WTC11 (cell line): ENCODE measurements around the gene PMS1. TPM values are rescaled to one million over a fixed set of nuclear protein-coding genes. Genes with fewer than 3 reads are reported as not detected.

Experiments used
- ATAC-seq: fragments of 200-7000 bp; cut with Tn5 transposase; 2 replicates; pipeline ENCODE4 v1.10.0; 2021; ENCODE audit warnings: mild to moderate bottlenecking, moderate library complexity
- CTCF ChIA-PET: fragments of 300-600 bp; sonication (Branson Sonifier 250); formaldehyde crosslinking; loops from one replicate; lab custom pipeline; 2021; ENCODE audit warnings: antibody characterized with exemption; lab: Charles Lee
- POLR2A ChIA-PET: fragments of 350-600 bp; sonication (Branson Sonifier 250); formaldehyde crosslinking; loops from one replicate; lab custom pipeline; 2021; ENCODE audit warnings: antibody characterized with exemption; lab: Charles Lee
- DNase-seq: peaks from one replicate; pipeline ENCODE4 v3.0.0; 2021; ENCODE audit warnings: low spot score
- H3K27ac Mint-ChIP-seq: 2 replicates; pipeline ENCODE4 v1.8.0; 2021; ENCODE audit warnings: mixed read lengths
- H3K27me3 Mint-ChIP-seq: 2 replicates; pipeline ENCODE4 v1.8.0; 2021; ENCODE audit warnings: low read depth, mild to moderate bottlenecking, moderate library complexity, mixed read lengths
- H3K36me3 Mint-ChIP-seq: 2 replicates; pipeline ENCODE4 v1.8.0; 2021; ENCODE audit warnings: mixed read lengths
- H3K4me1 Mint-ChIP-seq: 2 replicates; pipeline ENCODE4 v1.8.0; 2022; ENCODE audit warnings: mixed read lengths
- H3K4me3 Mint-ChIP-seq: 2 replicates; pipeline ENCODE4 v1.8.0; 2021; ENCODE audit warnings: mild to moderate bottlenecking, moderate library complexity, mixed read lengths
- H3K9me3 Mint-ChIP-seq: 2 replicates; pipeline ENCODE4 v1.8.0; 2021; ENCODE audit warnings: mixed read lengths
- CBFB ChIP-seq: sonication (generic); formaldehyde crosslinking; IDR thresholded peaks from 2 replicates; pipeline ENCODE4 v1.8.1; 2022; ENCODE audit warnings: mild to moderate bottlenecking, low read depth, missing genetic modification reagents
- ESRRA ChIP-seq: sonication (generic); formaldehyde crosslinking; IDR thresholded peaks from 2 replicates; pipeline ENCODE4 v1.8.1; 2022; ENCODE audit warnings: mild to moderate bottlenecking, missing genetic modification reagents, borderline replicate concordance
- FOXP1 ChIP-seq: sonication (generic); formaldehyde crosslinking; IDR thresholded peaks from 2 replicates; pipeline ENCODE4 v1.8.0; 2022; ENCODE audit warnings: missing genetic modification reagents, mild to moderate bottlenecking, moderate library complexity, borderline replicate concordance
- IRF2 ChIP-seq: sonication (generic); formaldehyde crosslinking; IDR thresholded peaks from 2 replicates; pipeline ENCODE4 v1.8.0; 2022; ENCODE audit warnings: low read depth, missing genetic modification reagents, borderline replicate concordance
- NFATC4 ChIP-seq: fragments of 250-450 bp; sonication (Bioruptor Pico); IDR thresholded peaks from 2 replicates; pipeline ENCODE4 v1.9.0; 2021; ENCODE audit warnings: mild to moderate bottlenecking
- NR2C2 ChIP-seq: sonication (generic); formaldehyde crosslinking; IDR thresholded peaks from 2 replicates; pipeline ENCODE4 v1.8.0; 2022; ENCODE audit warnings: mild to moderate bottlenecking, missing genetic modification reagents
- SOX15 ChIP-seq: fragments of 250-450 bp; sonication (Bioruptor Pico); IDR thresholded peaks from 2 replicates; pipeline ENCODE4 v1.9.0; 2021; ENCODE audit warnings: mild to moderate bottlenecking
- SP1 ChIP-seq: sonication (generic); formaldehyde crosslinking; conservative IDR thresholded peaks from 2 replicates; pipeline ENCODE4 v1.8.1; 2022; ENCODE audit warnings: missing genetic modification reagents
- TEAD1 ChIP-seq: sonication (generic); formaldehyde crosslinking; IDR thresholded peaks from 2 replicates; pipeline ENCODE4 v1.8.0; 2022; ENCODE audit warnings: mild to moderate bottlenecking, missing genetic modification reagents
- ZNF138 ChIP-seq: sonication (generic); formaldehyde crosslinking; conservative IDR thresholded peaks from 2 replicates; pipeline ENCODE4 v1.8.1; 2022; ENCODE audit warnings: mild to moderate bottlenecking, moderate library complexity, missing genetic modification reagents
- ZNF671 ChIP-seq: fragments of 250-450 bp; sonication (Bioruptor Pico); IDR thresholded peaks from 2 replicates; pipeline ENCODE4 v1.8.0; 2021; ENCODE audit warnings: mild to moderate bottlenecking
- total RNA-seq: library from RNA; stranded (reverse); gene quantifications from 3 replicates; pipeline ENCODE4 v1.2.3, GENCODE V29; 2021
- TF ChIP-seq, protein P1 (sequence below): sonication (generic); formaldehyde crosslinking; IDR thresholded peaks from 2 replicates; pipeline ENCODE4 v1.8.0; 2023; ENCODE audit warnings: missing genetic modification reagents
- TF ChIP-seq, protein P2 (sequence below): fragments of 250-450 bp; sonication (Bioruptor Pico); IDR thresholded peaks from 2 replicates; pipeline ENCODE4 v1.9.0; 2021; ENCODE audit warnings: mild to moderate bottlenecking
- TF ChIP-seq, protein P3 (sequence below): sonication (generic); formaldehyde crosslinking; IDR thresholded peaks from 2 replicates; pipeline ENCODE4 v1.8.0; 2022; ENCODE audit warnings: mild to moderate bottlenecking, missing genetic modification reagents
- TF ChIP-seq, protein P4 (sequence below): sonication (generic); formaldehyde crosslinking; IDR thresholded peaks from 2 replicates; pipeline ENCODE4 v1.8.1; 2022; ENCODE audit warnings: mild to moderate bottlenecking, missing genetic modification reagents, moderate library complexity, borderline replicate concordance
- TF ChIP-seq, protein P5 (sequence below): sonication (generic); formaldehyde crosslinking; IDR thresholded peaks from 2 replicates; pipeline ENCODE4 v1.8.0; 2022; ENCODE audit warnings: mild to moderate bottlenecking, missing genetic modification reagents
- TF ChIP-seq, protein P6 (sequence below): fragments of 250-450 bp; sonication (Bioruptor Pico); conservative IDR thresholded peaks from 2 replicates; pipeline ENCODE4 v1.9.0; 2021; ENCODE audit warnings: mild to moderate bottlenecking
- TF ChIP-seq, protein P7 (sequence below): sonication (generic); formaldehyde crosslinking; IDR thresholded peaks from 2 replicates; pipeline ENCODE4 v1.8.1; 2022; ENCODE audit warnings: low read depth, missing genetic modification reagents, borderline replicate concordance
- TF ChIP-seq, protein P8 (sequence below): sonication (generic); formaldehyde crosslinking; IDR thresholded peaks from 2 replicates; pipeline ENCODE4 v1.8.0; 2022; ENCODE audit warnings: mild to moderate bottlenecking, missing genetic modification reagents

The PMS1 gene
- total RNA-seq, 1 experiment from 2014 or later: 49.8 TPM

DNA sequence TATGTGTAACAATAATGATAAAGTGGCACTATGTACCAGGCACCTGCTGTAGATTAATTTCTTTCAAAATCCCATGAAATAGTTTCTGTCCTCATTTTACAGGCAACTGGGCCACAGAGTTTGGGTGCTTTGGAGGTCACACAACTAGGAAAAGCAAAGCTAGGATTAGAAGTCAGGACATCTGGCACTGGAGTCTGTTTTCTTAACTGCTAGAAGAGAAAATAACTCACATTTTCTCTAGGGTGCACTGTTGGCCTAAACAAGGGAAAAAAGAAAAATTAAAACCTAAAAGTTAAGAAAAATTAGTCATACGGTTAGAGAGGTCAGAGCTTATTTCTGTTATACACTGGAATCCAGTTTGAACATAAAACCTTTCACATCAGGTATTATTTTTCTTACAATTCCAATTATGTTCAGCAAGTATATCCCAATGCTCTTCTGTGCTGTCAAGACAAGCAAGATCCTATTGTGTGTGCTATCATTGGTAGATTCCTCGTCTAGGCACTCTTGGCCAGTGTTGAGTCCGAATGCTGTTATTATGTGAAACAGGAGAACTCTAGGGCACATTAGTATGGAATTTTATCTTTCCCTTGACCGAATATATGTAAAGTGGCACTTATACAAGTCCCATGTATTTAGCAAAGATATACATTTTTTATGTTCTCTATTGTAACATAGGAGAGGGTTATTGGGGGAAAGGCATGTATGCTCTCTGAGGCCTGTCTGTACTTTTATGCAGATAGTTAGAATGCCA, 20.2 kb upstream of the PMS1 start:
- no peak overlapping the region for H3K27ac Mint-ChIP-seq
- TF ChIP-seq, protein P1, sequence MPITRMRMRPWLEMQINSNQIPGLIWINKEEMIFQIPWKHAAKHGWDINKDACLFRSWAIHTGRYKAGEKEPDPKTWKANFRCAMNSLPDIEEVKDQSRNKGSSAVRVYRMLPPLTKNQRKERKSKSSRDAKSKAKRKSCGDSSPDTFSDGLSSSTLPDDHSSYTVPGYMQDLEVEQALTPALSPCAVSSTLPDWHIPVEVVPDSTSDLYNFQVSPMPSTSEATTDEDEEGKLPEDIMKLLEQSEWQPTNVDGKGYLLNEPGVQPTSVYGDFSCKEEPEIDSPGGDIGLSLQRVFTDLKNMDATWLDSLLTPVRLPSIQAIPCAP: no peak
- TF ChIP-seq, protein P2, sequence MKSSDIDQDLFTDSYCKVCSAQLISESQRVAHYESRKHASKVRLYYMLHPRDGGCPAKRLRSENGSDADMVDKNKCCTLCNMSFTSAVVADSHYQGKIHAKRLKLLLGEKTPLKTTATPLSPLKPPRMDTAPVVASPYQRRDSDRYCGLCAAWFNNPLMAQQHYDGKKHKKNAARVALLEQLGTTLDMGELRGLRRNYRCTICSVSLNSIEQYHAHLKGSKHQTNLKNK (CRISPR knock-in tag): no peak
- TF ChIP-seq, protein P3, sequence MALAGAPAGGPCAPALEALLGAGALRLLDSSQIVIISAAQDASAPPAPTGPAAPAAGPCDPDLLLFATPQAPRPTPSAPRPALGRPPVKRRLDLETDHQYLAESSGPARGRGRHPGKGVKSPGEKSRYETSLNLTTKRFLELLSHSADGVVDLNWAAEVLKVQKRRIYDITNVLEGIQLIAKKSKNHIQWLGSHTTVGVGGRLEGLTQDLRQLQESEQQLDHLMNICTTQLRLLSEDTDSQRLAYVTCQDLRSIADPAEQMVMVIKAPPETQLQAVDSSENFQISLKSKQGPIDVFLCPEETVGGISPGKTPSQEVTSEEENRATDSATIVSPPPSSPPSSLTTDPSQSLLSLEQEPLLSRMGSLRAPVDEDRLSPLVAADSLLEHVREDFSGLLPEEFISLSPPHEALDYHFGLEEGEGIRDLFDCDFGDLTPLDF (CRISPR knock-in tag): no peak
- TF ChIP-seq IRF2 (CRISPR knock-in tag) (no peak), FOXP1 (no peak), ZNF138 (no peak), ESRRA (CRISPR knock-in tag) (no peak), ZNF671 (CRISPR knock-in tag) (no peak), TEAD1 (CRISPR knock-in tag) (no peak), NFATC4 (CRISPR knock-in tag) (no peak), NR2C2 (CRISPR knock-in tag) (no peak)
- TF ChIP-seq, protein P4, sequence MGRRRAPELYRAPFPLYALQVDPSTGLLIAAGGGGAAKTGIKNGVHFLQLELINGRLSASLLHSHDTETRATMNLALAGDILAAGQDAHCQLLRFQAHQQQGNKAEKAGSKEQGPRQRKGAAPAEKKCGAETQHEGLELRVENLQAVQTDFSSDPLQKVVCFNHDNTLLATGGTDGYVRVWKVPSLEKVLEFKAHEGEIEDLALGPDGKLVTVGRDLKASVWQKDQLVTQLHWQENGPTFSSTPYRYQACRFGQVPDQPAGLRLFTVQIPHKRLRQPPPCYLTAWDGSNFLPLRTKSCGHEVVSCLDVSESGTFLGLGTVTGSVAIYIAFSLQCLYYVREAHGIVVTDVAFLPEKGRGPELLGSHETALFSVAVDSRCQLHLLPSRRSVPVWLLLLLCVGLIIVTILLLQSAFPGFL: no peak
- TF ChIP-seq, all 79 proteins: peak for 0
- H3K36me3 Mint-ChIP-seq: peaks cover 10% of the 10 kb centered on the region
- H3K27me3 Mint-ChIP-seq: no peaks in the 10 kb centered on the region
- peak overlapping the region; percentile 89; the same call in 1 of the 2 replicates for H3K4me3 Mint-ChIP-seq
- H3K4me1 Mint-ChIP-seq: peaks cover 3% of the 10 kb centered on the region; the same call in 1 of the 2 replicates
- POLR2A ChIA-PET: no interaction called here
- DNase-seq (no peak), ATAC-seq (no peak)
- CTCF ChIA-PET: interaction anchor here (2.4 kb wide), 1 partner anchor 20 kb away, joined by 13 read pairs; the partner anchor contains the start of genes ORMDL1 and PMS1
- H3K9me3 Mint-ChIP-seq: no peaks in the 10 kb centered on the region

DNA sequence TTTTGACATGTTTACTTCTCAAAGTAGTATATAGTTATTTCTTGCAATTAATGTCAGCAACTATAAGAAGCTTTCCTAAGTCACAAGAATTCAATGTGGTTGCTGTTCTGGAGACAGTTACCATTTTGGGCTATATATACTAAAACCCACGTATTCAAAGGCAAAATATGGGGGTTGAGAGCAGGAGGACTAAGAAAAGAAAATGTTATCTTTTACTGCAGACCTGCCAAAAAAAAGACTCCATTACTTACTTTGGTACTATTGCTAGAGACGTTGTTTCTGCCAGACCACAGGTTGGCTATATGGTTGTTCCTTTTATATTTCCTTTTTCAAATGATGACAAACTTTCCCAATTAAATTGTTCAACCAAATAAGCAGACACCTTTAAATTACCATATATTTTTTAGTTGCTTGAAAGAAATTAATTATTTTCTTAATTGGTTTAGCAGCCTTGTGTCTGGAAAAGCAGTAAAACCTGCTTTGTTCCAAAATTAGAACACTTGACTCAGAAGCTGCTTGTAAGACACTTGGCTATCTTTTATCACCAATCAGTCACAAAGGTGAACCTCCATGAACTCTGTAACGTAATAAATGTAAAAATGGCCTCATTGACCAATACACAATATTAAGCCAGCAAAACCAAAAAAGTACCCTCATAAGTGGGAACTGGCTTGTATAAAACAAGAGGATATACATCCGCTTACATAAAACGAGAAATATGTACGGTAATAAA, 13.5 kb upstream of the PMS1 start:
- H3K9me3 Mint-ChIP-seq: no peaks in the 10 kb centered on the region
- DNase-seq: no peak
- no peak overlapping the region for H3K27ac Mint-ChIP-seq
- no peaks in the 10 kb centered on the region for H3K27me3 Mint-ChIP-seq
- ATAC-seq: no peak
- ChIA-PET CTCF (interaction anchor here (1.0 kb wide), 1 partner anchor 8 kb away, joined by 4 read pairs; the partner anchor contains the start of gene OSGEPL1), POLR2A (no interaction called here)
- no peaks in the 10 kb centered on the region for H3K4me1 Mint-ChIP-seq
- no peak overlapping the region for H3K4me3 Mint-ChIP-seq
- TF ChIP-seq, protein P5, sequence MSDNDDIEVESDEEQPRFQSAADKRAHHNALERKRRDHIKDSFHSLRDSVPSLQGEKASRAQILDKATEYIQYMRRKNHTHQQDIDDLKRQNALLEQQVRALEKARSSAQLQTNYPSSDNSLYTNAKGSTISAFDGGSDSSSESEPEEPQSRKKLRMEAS (CRISPR knock-in tag): no peak
- TF ChIP-seq CBFB: no peak
- TF ChIP-seq SP1 (CRISPR knock-in tag): no peak
- TF ChIP-seq, all 79 proteins: peak for 0
- peaks cover 43% of the 10 kb centered on the region for H3K36me3 Mint-ChIP-seq

DNA sequence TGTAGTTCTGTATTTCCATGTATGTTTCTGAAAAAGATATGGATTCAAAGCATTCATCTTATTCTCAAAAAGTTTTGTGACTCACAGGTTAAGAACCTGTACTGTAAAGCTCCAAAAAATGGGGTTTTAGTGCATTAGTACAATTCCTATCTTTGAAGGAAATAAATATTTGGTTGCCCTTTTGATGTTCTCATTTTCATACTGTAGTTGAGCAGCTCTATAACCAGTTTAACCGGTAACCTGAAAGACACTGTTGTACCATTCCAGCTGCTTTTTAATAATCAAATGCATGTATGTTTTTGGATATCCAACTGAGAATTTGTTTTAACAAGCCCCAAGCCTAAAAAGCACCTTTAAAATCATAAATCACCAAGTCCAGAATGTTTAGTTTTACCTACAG, 12.0 kb upstream of the PMS1 start:
- no peak overlapping the region for H3K27ac Mint-ChIP-seq
- POLR2A ChIA-PET: interaction anchor here (1.0 kb wide), 1 partner anchor 10 kb away, joined by 3 read pairs; the partner anchor contains the start of gene OSGEPL1
- H3K36me3 Mint-ChIP-seq: peaks cover 44% of the 10 kb centered on the region
- DNase-seq: no peak
- CTCF ChIA-PET: interaction anchor here (1.0 kb wide), 1 partner anchor 9 kb away, joined by 4 read pairs; the partner anchor contains the start of gene OSGEPL1
- H3K9me3 Mint-ChIP-seq: no peaks in the 10 kb centered on the region
- no peaks in the 10 kb centered on the region for H3K4me1 Mint-ChIP-seq
- ATAC-seq: no peak
- no peak overlapping the region for H3K4me3 Mint-ChIP-seq
- no peaks in the 10 kb centered on the region for H3K27me3 Mint-ChIP-seq
- no peak for TF ChIP-seq SOX15
- TF ChIP-seq, protein P6, sequence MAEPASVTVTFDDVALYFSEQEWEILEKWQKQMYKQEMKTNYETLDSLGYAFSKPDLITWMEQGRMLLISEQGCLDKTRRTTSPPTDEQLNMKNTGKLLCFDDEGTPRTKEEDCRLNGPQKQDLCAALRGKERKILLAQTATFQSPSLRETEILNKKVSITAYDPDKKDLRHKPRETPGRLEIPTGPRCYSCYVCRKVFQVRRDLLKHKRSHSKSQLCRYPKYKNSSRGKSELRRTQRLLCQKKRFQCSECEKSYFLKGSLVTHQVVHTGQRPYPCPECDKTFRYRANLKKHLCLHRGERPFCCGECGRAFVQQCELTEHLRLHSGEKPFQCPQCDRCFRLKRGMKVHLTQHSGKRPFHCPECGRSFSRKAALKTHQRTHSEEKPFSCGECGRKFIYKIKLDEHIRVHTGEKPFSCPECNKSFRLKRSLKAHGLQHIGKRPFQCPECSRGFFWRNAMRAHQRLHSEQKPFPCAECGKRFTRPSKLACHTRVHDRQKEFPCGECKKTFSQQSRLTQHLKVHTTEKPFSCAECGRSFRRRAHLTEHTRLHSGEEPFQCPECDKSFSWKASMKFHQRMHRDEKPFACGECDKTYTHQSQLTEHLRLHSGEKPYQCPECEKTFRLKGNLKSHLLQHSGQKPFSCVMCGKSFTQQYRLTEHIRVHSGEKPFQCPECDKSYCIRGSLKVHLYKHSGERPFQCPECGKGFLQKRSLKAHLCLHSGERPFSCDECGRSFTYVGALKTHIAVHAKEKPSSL (CRISPR knock-in tag): no peak
- TF ChIP-seq, protein P7, sequence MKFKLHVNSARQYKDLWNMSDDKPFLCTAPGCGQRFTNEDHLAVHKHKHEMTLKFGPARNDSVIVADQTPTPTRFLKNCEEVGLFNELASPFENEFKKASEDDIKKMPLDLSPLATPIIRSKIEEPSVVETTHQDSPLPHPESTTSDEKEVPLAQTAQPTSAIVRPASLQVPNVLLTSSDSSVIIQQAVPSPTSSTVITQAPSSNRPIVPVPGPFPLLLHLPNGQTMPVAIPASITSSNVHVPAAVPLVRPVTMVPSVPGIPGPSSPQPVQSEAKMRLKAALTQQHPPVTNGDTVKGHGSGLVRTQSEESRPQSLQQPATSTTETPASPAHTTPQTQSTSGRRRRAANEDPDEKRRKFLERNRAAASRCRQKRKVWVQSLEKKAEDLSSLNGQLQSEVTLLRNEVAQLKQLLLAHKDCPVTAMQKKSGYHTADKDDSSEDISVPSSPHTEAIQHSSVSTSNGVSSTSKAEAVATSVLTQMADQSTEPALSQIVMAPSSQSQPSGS (CRISPR knock-in tag): no peak
- TF ChIP-seq, protein P8, sequence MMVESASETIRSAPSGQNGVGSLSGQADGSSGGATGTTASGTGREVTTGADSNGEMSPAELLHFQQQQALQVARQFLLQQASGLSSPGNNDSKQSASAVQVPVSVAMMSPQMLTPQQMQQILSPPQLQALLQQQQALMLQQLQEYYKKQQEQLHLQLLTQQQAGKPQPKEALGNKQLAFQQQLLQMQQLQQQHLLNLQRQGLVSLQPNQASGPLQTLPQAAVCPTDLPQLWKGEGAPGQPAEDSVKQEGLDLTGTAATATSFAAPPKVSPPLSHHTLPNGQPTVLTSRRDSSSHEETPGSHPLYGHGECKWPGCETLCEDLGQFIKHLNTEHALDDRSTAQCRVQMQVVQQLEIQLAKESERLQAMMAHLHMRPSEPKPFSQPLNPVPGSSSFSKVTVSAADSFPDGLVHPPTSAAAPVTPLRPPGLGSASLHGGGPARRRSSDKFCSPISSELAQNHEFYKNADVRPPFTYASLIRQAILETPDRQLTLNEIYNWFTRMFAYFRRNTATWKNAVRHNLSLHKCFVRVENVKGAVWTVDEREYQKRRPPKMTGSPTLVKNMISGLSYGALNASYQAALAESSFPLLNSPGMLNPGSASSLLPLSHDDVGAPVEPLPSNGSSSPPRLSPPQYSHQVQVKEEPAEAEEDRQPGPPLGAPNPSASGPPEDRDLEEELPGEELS: no peak
- TF ChIP-seq, protein P4: no peak
- TF ChIP-seq SP1 (CRISPR knock-in tag): no peak
